ENCODE data around the gene TTLL11. TPM values are rescaled to one million over a fixed set of nuclear protein-coding genes. Genes with fewer than 3 reads are reported as not detected.
A peak's percentile ranks its signal among the peaks of the same experiment; 100 is the strongest.

The TTLL11 gene
- total and polyA plus RNA-seq, 4 donors = 12.3 to 21.1 (median 19.1) TPM

GRCh38 chr9:122016744-122017143 lies 76.4 kb downstream of the TTLL11 start:
- peaks cover 10% of the 10 kb centered on the region for H3K4me1 ChIP-seq (ENCODE audit: control insufficient read depth, insufficient read depth, low read length)
- H3K4me3 ChIP-seq (ENCODE audit: low read depth, low read length) = no peak overlapping the region
- no peaks in the 10 kb centered on the region for H3K9me3 ChIP-seq (ENCODE audit: control insufficient read depth, insufficient read depth, low read length)
- no peaks in the 10 kb centered on the region for H3K27me3 ChIP-seq (ENCODE audit: control insufficient read depth, insufficient read depth, low read length)
- no peaks in the 10 kb centered on the region for H3K36me3 ChIP-seq (ENCODE audit: control insufficient read depth, insufficient read depth, low read length)
- peak in 4 of 6 donors; percentile 24 to 95 (median 61) for DNase-seq (ENCODE audit: low read depth in 4 of 6, low spot score in 6 of 6)
- 14% methylated on average over 1 of the region's 6 CpGs for WGBS (ENCODE audit: insufficient coverage)
- H3K27ac ChIP-seq (ENCODE audit: low read depth, low read length) = no peak overlapping the region

DNA sequence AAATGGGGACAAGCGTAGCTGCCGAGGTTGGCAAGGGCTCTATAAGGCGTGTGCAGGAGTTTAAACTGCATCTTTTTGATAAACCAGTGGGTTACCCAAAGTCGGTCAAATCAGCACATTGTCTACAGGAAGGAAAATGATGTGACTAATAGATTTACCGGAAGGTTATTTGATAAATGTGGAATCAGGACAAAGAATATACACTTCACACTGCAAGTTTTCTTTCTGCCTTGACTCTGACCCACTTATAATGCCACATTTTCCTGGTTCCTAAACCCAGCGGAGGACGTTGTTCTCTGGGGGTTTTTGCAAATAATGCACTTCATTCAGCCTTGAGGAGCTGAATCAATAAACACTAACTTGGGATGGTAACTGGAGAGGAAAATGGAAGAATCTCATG lies 76.8 kb downstream of the TTLL11 start:
- H3K27ac ChIP-seq (ENCODE audit: low read depth, low read length) = no peak overlapping the region
- 44% methylated on average over 5 of the region's 7 CpGs for WGBS (ENCODE audit: insufficient coverage)
- H3K9me3 ChIP-seq (ENCODE audit: control insufficient read depth, insufficient read depth, low read length) = no peaks in the 10 kb centered on the region
- H3K36me3 ChIP-seq (ENCODE audit: control insufficient read depth, insufficient read depth, low read length) = no peaks in the 10 kb centered on the region
- no peaks in the 10 kb centered on the region for H3K27me3 ChIP-seq (ENCODE audit: control insufficient read depth, insufficient read depth, low read length)
- no peak overlapping the region for H3K4me3 ChIP-seq (ENCODE audit: low read depth, low read length)
- peaks cover 10% of the 10 kb centered on the region for H3K4me1 ChIP-seq (ENCODE audit: control insufficient read depth, insufficient read depth, low read length)
- DNase-seq (ENCODE audit: low read depth in 4 of 6, low spot score in 6 of 6) = no peak

GRCh38 chr9:122015170-122015821 lies 77.8 kb downstream of the TTLL11 start:
- WGBS (ENCODE audit: insufficient coverage) = 73% methylated on average over 9 of the region's 11 CpGs

DNA sequence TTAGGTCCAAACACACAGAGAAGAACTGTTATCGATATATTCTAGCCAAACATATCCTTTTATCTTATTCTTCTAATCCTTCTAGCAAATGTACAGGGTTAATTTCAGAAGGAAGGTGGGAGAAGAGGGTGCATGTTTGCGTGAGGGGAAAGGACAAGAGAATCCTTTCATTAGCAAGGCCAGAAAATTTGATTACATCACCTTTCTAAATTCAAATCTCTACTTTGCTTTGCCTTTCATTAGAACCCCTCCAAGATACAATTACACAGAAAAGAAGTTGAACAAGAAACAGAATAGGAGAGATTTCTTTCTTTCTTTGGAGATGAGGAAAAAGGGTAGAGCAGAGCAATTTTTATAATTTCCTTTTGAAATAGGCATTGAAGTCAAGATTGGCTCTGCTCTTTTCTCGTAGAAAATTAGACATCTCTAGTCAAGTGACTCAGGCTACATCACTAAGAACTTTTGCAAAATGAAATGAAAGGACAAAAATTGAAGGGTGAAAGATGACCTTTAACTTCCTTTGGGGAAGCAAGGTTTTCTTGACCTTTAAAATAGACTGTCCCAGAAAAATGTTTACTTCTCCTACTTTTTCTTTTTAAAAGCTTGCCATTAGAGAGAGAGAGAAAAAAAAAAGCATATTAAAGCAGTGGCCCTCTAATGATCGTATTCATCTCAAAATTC lies 81.2 kb downstream of the TTLL11 start:
- no peak overlapping the region for H3K4me3 ChIP-seq (ENCODE audit: low read depth, low read length)
- no peaks in the 10 kb centered on the region for H3K27me3 ChIP-seq (ENCODE audit: control insufficient read depth, insufficient read depth, low read length)
- DNase-seq (ENCODE audit: low read depth in 4 of 6, low spot score in 6 of 6) = no peak
- no peaks in the 10 kb centered on the region for H3K36me3 ChIP-seq (ENCODE audit: control insufficient read depth, insufficient read depth, low read length)
- no peak overlapping the region for H3K27ac ChIP-seq (ENCODE audit: low read depth, low read length)
- WGBS (ENCODE audit: insufficient coverage) = no CpG with 5 or more reads among the region's 4 CpGs
- H3K9me3 ChIP-seq (ENCODE audit: control insufficient read depth, insufficient read depth, low read length) = no peaks in the 10 kb centered on the region
- peaks cover 8% of the 10 kb centered on the region for H3K4me1 ChIP-seq (ENCODE audit: control insufficient read depth, insufficient read depth, low read length)

More at GRCh38 chr9:122015170-122015821, 77.8 kb downstream of the TTLL11 start:
- H3K27me3 ChIP-seq (ENCODE audit: control insufficient read depth, insufficient read depth, low read length) = no peaks in the 10 kb centered on the region
- H3K27ac ChIP-seq (ENCODE audit: low read depth, low read length) = no peak overlapping the region
- no peaks in the 10 kb centered on the region for H3K9me3 ChIP-seq (ENCODE audit: control insufficient read depth, insufficient read depth, low read length)
- H3K4me3 ChIP-seq (ENCODE audit: low read depth, low read length) = no peak overlapping the region
- H3K36me3 ChIP-seq (ENCODE audit: control insufficient read depth, insufficient read depth, low read length) = no peaks in the 10 kb centered on the region
- peak in 2 of 6 donors; percentile 41 to 47 for DNase-seq (ENCODE audit: low read depth in 4 of 6, low spot score in 6 of 6)
- peaks cover 10% of the 10 kb centered on the region for H3K4me1 ChIP-seq (ENCODE audit: control insufficient read depth, insufficient read depth, low read length)

GRCh38 chr9:122008559-122008958 lies 84.5 kb downstream of the TTLL11 start:
- no peaks in the 10 kb centered on the region for H3K27me3 ChIP-seq (ENCODE audit: control insufficient read depth, insufficient read depth, low read length)
- 78% methylated on average over 5 of the region's 10 CpGs for WGBS (ENCODE audit: insufficient coverage)
- H3K4me1 ChIP-seq (ENCODE audit: control insufficient read depth, insufficient read depth, low read length) = no peaks in the 10 kb centered on the region
- no peak overlapping the region for H3K4me3 ChIP-seq (ENCODE audit: low read depth, low read length)
- H3K9me3 ChIP-seq (ENCODE audit: control insufficient read depth, insufficient read depth, low read length) = no peaks in the 10 kb centered on the region
- H3K27ac ChIP-seq (ENCODE audit: low read depth, low read length) = no peak overlapping the region
- H3K36me3 ChIP-seq (ENCODE audit: control insufficient read depth, insufficient read depth, low read length) = no peaks in the 10 kb centered on the region
- no peak for DNase-seq (ENCODE audit: low read depth in 4 of 6, low spot score in 6 of 6)

GRCh38 chr9:122007837-122008236 lies 85.3 kb downstream of the TTLL11 start:
- no peak overlapping the region for H3K4me3 ChIP-seq (ENCODE audit: low read depth, low read length)
- no peaks in the 10 kb centered on the region for H3K9me3 ChIP-seq (ENCODE audit: control insufficient read depth, insufficient read depth, low read length)
- H3K36me3 ChIP-seq (ENCODE audit: control insufficient read depth, insufficient read depth, low read length) = no peaks in the 10 kb centered on the region
- H3K4me1 ChIP-seq (ENCODE audit: control insufficient read depth, insufficient read depth, low read length) = no peaks in the 10 kb centered on the region
- 80% methylated on average over 1 of the region's 1 CpG for WGBS (ENCODE audit: insufficient coverage)
- no peak for DNase-seq (ENCODE audit: low read depth in 4 of 6, low spot score in 6 of 6)
- no peaks in the 10 kb centered on the region for H3K27me3 ChIP-seq (ENCODE audit: control insufficient read depth, insufficient read depth, low read length)
- no peak overlapping the region for H3K27ac ChIP-seq (ENCODE audit: low read depth, low read length)

DNA sequence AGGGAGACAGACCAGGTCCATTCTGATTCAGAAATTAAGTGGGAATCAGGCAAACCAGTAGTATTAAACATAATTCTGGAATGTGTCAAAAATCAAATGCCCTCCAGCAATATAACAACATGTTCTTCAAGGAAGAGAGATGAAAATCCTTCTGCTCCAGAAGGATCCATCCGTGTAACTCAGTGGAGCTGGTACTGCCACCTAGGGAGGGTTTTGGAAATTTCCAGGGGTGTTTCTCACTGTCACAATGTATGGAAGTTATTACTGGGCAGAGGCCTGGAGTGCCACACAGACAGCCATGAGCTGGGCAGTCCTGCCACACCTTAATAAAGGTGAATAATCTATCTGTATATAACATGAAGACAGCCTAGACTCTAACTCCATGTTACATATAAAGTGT lies 87.5 kb downstream of the TTLL11 start:
- WGBS (ENCODE audit: insufficient coverage) = no CpG with 5 or more reads among the region's 1 CpG
- no peak overlapping the region for H3K27ac ChIP-seq (ENCODE audit: low read depth, low read length)
- DNase-seq (ENCODE audit: low read depth in 4 of 6, low spot score in 6 of 6) = peak in 2 of 6 donors; percentile 30 to 61

DNA sequence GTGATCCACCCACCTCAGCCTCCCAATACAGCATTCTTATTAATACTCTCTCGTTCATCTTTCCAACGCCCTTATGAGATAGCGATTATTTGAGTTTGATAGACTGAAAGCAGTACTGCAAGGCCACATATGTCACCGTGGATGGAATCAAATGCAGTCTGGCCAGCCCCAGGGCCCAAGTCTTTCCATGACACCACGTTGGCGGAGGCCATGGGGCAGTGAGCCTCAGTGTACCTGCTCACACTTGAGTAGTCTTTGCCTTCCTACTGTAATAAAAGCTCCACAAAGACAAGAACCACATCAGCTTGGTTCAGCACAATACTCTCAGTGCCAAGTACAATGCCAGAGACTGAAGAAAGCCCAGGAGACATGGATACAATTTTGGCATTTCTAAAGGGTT lies 88.5 kb downstream of the TTLL11 start:
- 94% methylated on average over 5 of the region's 6 CpGs for WGBS (ENCODE audit: insufficient coverage)
- Histone ChIP-seq H3K9me3 (ENCODE audit: control insufficient read depth, insufficient read depth, low read length) (no peaks in the 10 kb centered on the region), H3K4me1 (ENCODE audit: control insufficient read depth, insufficient read depth, low read length) (peaks cover 14% of the 10 kb centered on the region), H3K27me3 (ENCODE audit: control insufficient read depth, insufficient read depth, low read length) (no peaks in the 10 kb centered on the region), H3K27ac (ENCODE audit: low read depth, low read length) (no peak overlapping the region), H3K4me3 (ENCODE audit: low read depth, low read length) (no peak overlapping the region), H3K36me3 (ENCODE audit: control insufficient read depth, insufficient read depth, low read length) (no peaks in the 10 kb centered on the region)
- DNase-seq (ENCODE audit: low read depth in 4 of 6, low spot score in 6 of 6) = no peak

More for the DNA sequence above, 87.5 kb downstream of the TTLL11 start:
- Histone ChIP-seq H3K4me1 (ENCODE audit: control insufficient read depth, insufficient read depth, low read length) (peaks cover 14% of the 10 kb centered on the region), H3K4me3 (ENCODE audit: low read depth, low read length) (no peak overlapping the region), H3K36me3 (ENCODE audit: control insufficient read depth, insufficient read depth, low read length) (no peaks in the 10 kb centered on the region), H3K27me3 (ENCODE audit: control insufficient read depth, insufficient read depth, low read length) (no peaks in the 10 kb centered on the region), H3K9me3 (ENCODE audit: control insufficient read depth, insufficient read depth, low read length) (no peaks in the 10 kb centered on the region)

- H3K27me3 ChIP-seq (ENCODE audit: control insufficient read depth, insufficient read depth, low read length) = no peaks in the 10 kb centered on the region
- H3K36me3 ChIP-seq (ENCODE audit: control insufficient read depth, insufficient read depth, low read length) = no peaks in the 10 kb centered on the region
- WGBS (ENCODE audit: insufficient coverage) = 39% methylated on average over 9 of the region's 9 CpGs
- H3K4me3 ChIP-seq (ENCODE audit: low read depth, low read length) = no peak overlapping the region
- no peaks in the 10 kb centered on the region for H3K9me3 ChIP-seq (ENCODE audit: control insufficient read depth, insufficient read depth, low read length)
- peaks cover 30% of the 10 kb centered on the region for H3K4me1 ChIP-seq (ENCODE audit: control insufficient read depth, insufficient read depth, low read length)
- DNase-seq (ENCODE audit: low read depth in 4 of 6, low spot score in 6 of 6) = peak in 2 of 6 donors; percentile 36 to 55
- H3K27ac ChIP-seq (ENCODE audit: low read depth, low read length) = no peak overlapping the region
Measured at GRCh38 chr9:122001491-122002201, 91.5 kb downstream of the TTLL11 start.

Measured in spinal cord (tissue), 10 donors.